HG03520 (cell line): ENCODE data around the gene RAB36.

Experiments
- ATAC-seq: cut with Tn5 transposase; IDR thresholded peaks from one replicate; pipeline ENCODE4 v1.9.1; 2021; ENCODE audit warnings: mild to moderate bottlenecking, moderate library complexity; ENCODE audit not compliant: unreplicated experiment

Gene RAB36

GRCh38 chr22:23144932-23145877 is at the start of gene RAB36:
Gene RAB36 (plus strand): TSS chr22:23145477. CDS start chr22:23146617, 1,140 bp downstream.
- peak; percentile 51 for ATAC-seq

DNA sequence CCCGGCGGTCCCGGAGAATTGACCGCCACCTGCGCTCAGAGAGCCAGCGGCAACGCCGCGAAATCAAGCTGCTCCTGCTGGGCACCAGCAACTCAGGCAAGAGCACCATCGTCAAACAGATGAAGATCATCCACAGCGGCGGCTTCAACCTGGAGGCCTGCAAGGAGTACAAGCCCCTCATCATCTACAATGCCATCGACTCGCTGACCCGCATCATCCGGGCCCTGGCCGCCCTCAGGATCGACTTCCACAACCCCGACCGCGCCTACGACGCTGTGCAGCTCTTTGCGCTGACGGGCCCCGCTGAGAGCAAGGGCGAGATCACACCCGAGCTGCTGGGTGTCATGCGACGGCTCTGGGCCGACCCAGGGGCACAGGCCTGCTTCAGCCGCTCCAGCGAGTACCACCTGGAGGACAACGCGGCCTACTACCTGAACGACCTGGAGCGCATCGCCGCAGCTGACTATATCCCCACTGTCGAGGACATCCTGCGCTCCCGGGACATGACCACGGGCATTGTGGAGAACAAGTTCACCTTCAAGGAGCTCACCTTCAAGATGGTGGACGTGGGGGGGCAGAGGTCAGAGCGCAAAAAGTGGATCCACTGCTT is 49.4 kb upstream of the RAB36 start:
- no peak for ATAC-seq

GRCh38 chr22:23097412-23098229 is 47.7 kb upstream of the RAB36 start:
- no peak for ATAC-seq

DNA sequence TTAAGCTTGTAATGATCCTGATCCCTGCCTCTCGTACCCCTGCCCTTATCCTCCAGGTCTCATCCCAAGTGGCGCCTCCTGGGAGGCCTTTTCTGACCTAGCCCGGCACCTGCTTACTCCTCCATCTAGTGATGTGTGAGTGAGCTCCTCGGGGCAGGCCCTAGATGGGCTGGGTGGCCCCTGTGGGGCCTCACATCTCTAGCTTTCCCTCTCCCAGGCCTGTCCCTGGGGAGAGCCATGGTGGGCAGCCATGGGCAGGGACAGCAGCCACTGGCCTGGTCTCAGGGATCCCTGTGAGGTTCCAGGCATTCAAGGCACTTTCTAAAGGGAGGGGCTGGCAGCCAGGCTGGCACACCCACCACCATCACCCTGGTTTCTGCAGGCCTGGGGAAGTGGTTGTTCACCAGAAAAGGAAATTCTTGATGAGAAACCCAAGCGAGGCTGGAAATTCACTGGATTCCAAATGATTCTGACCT is 47.0 kb upstream of the RAB36 start:
- no peak for ATAC-seq

DNA sequence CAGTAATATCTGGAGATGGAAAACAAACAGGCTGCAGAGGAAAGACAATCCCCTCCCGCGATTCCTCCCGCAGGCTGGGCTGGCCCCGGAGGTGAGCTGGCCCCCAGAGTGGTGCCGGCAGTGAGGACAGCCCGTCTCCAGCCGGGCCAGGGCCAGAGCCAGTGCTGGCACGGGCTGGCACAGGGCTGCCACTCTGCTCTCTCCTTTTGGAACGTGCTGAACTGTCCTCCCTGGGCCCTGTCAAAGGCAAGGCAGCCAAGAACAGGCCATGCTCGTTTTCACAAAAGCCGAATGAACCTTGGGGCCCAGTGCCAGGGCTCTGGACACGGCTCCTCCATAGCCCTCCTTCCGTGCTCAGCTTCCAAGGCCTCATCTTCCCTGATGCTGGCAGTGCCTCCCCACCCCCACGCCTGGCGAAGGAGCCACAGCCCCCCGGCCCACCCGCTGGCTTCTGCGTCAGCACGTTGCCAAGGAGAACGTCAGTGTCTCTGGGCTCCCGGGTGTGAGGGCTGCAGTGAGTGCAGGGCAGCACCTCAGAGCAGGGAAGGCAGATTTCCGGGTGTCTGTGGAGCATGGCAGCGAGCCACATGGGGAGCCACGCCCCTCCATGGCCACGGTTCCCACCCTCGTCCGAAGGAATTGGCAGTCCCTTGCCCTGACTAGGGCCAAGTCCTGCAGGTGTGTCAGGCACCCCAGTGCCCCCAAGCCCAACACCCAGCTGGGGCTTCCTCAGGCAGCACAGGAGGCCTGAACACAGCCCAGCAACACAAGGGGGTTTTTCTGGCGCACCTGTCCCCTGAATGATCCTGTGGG is 46.4 kb upstream of the RAB36 start:
- ATAC-seq = no peak

DNA sequence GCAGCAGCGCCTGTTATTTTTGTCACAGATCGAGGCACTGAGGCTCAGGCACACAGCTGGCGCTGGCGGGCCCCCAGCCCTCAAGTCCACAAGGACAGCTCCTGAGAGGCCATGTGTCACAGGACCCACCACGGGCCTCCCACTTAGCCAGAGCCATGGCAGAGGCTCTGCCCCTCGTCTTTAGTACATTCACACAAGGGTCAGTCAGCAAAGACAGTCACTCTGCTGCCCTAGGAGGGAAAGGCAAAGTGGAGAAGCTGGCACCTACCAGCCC is 45.8 kb upstream of the RAB36 start:
- ATAC-seq = no peak

DNA sequence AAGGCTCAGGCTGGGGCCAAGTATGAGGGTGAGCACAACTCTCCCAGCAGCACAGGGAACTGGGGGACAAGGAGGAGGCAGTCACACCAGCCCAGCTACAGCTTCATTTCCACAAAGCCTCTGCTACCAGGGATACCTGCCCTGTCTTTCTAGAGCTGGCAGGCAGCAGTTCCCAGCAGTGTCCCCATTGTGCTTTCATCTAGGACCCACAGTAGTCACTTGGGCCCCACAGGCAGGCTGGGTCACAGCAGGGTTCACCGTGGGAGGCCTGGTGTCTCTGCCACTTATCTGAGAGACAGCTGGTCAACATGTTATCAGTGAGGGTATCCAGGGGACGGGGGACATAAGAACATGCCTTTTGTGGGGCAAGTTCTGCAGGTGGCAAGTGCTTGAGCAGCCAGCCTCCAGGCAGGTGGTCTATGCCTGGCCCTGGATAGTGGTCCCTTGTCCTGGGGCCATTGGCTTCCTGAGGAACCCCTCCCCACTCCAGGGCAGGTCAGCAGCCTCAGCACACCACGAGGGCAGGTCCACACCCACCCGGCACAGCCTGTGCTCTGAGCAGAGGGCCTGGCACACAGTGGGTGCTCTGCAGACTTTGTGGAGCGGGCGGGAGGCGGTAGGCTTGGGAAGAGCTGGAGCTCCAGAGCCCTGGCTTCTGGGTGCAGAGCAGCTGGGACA is 45.0 kb upstream of the RAB36 start:
- ATAC-seq = no peak

GRCh38 chr22:23101524-23101923 is 43.8 kb upstream of the RAB36 start:
- no peak for ATAC-seq

- no peak for ATAC-seq
These were observed 43.1 kb upstream of the RAB36 start for GRCh38 chr22:23102002-23102655.

- ATAC-seq = no peak
These were observed 42.5 kb upstream of the RAB36 start for GRCh38 chr22:23102776-23103175.

- ATAC-seq = no peak
These were observed 41.9 kb upstream of the RAB36 start for GRCh38 chr22:23103199-23103954.

- ATAC-seq = no peak
These were observed 40.9 kb upstream of the RAB36 start for GRCh38 chr22:23104187-23104971.

DNA sequence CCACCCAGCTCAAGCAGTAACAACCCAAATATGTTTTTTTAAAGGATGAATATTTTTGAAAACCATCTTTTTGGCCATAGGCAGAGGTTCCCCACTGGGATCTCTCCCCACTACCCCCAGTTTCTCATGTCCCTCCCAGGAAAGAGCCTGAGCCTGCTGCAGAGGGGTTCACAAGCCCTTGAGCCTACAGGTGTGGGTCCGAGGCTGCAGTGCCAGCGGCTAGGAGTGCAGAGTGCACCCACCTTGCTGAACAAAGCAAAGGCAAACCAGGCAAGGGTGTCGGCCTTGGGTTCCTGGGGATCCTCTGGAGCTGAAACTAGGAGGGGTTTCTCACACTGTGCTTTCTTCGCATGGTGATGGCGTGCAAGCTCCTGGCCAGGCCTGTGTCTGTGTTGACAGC is 40.0 kb upstream of the RAB36 start:
- no peak for ATAC-seq

- ATAC-seq = no peak
These were observed 39.4 kb upstream of the RAB36 start for GRCh38 chr22:23105919-23106318.

- ATAC-seq = no peak
These were observed 38.9 kb upstream of the RAB36 start for GRCh38 chr22:23106344-23106743.

- ATAC-seq = no peak
These were observed 38.3 kb upstream of the RAB36 start for GRCh38 chr22:23106906-23107367.

GRCh38 chr22:23107487-23108248 is 37.6 kb upstream of the RAB36 start:
- ATAC-seq = no peak
